Muscle layer of colon (tissue), 2 donors: Measurements from ENCODE around the gene TYSND1.
"Not testable (repeated sequence)": the region's sequence is repeated elsewhere in the genome, so short reads cannot be mapped to it uniquely, and the experiment has no call there.

Experiments used
- H3K27ac ChIP-seq: one replicate; pipeline ENCODE4 v1.7.0; 2013; ENCODE audit warnings: low read depth, mild to moderate bottlenecking, low read length, moderate library complexity
- H3K27me3 ChIP-seq, 2 donors: one replicate each; pipeline ENCODE4 v1.7.0; 2013; ENCODE audit warnings: low read length in 2 of 2, mild to moderate bottlenecking in 2 of 2; ENCODE audit not compliant: insufficient read depth in 2 of 2, control insufficient read depth in 1 of 2
- H3K36me3 ChIP-seq: one replicate; pipeline ENCODE4 v1.7.0; 2013; ENCODE audit warnings: mild to moderate bottlenecking, low read length; ENCODE audit not compliant: insufficient read depth
- H3K4me1 ChIP-seq: one replicate; pipeline ENCODE4 v1.7.0; 2013; ENCODE audit warnings: mild to moderate bottlenecking, low read length; ENCODE audit not compliant: insufficient read depth
- H3K4me3 ChIP-seq, 2 donors: one replicate each; pipeline ENCODE4 v1.7.0; 2013; ENCODE audit warnings: low read length in 2 of 2, low read depth in 1 of 2, mild to moderate bottlenecking in 1 of 2, moderate library complexity in 1 of 2
- H3K9ac ChIP-seq: one replicate; pipeline ENCODE4 v1.7.0; 2013; ENCODE audit warnings: low read length
- H3K9me3 ChIP-seq: one replicate; pipeline ENCODE4 v1.7.0; 2013; ENCODE audit warnings: mild to moderate bottlenecking, low read length
- donor health status: abdominal sarcoma.
- donor health status: Adenocarcinoma of cecum.

The TYSND1 gene

DNA sequence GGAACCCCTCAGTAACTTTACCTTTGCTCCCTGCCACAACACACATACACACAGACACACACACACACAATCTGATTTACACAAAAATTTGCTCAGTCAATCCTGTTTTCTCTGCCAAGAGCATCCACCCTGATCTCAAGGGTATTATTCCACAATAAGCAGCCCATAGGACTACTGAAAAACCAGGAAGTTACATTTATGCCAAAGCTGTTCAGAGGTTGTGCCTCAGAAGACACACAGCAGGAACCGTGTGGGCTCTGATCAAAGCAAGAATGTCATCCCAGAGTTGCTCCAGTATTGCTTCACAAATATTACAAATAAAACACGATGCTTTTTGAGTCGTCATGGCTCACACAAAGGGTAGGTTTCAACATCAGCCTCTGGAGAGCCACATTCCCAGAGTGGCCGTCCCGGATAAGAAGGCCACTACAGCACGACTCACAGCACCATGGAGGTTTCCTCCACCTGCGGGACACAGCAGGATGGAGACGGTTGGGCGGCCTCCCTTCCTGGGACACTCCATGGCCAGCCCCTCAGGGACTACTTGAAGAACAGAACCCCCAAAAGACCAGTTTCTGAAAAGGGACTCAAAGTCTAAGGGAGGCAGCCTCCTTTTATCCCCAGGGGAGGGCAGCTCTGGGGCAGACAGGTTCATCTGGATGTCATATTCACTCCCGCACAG, 15.5 kb downstream of the TYSND1 start:
- Histone ChIP-seq H3K27ac (no peak overlapping the region), H3K9ac (no peak overlapping the region), H3K36me3 (no peaks in the 10 kb centered on the region), H3K9me3 (no peaks in the 10 kb centered on the region), H3K27me3 (no peaks in the 10 kb centered on the region), H3K4me1 (peaks cover 20% of the 10 kb centered on the region), H3K4me3 (peak overlapping the region in 1 of 2 donors; percentile 96)

DNA sequence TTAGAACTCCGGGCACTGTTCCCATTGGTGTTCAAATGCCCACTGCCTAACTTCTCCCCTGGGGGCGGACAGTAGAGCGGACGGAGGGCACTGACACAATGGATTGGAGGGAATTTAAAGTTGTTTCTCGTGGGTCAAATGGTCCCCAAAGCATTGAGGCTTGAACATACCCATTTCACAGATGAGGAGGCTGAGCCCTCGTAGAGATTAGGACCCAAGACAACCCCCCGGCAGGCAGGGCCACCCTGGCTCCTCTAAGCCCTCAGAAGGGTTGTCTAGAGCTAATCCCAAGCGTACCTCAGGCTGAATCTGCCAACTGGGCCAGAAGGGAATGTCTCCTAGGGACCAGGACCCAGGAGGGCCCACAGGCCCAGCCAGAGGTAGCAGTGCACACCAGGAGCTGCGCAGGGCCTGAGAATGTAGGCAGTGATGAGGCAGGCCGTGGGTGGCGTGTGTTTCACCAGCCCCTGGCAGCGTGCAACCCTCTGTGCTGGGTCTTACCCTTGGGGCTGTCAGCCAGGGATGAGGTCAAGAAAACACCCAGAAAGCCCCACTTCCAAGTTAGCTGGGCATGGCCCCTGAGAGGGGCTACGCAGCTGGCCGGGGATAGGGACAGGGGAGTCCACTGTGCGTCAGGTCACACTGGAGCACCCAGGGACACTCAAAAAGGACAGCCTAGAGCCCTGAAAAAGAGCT, 19.7 kb downstream of the TYSND1 start:
- Histone ChIP-seq H3K27me3 (no peaks in the 10 kb centered on the region), H3K4me1 (peaks cover 11% of the 10 kb centered on the region), H3K9me3 (no peaks in the 10 kb centered on the region), H3K9ac (no peak overlapping the region), H3K36me3 (peaks cover 6% of the 10 kb centered on the region), H3K27ac (no peak overlapping the region), H3K4me3 (no peak overlapping the region)

DNA sequence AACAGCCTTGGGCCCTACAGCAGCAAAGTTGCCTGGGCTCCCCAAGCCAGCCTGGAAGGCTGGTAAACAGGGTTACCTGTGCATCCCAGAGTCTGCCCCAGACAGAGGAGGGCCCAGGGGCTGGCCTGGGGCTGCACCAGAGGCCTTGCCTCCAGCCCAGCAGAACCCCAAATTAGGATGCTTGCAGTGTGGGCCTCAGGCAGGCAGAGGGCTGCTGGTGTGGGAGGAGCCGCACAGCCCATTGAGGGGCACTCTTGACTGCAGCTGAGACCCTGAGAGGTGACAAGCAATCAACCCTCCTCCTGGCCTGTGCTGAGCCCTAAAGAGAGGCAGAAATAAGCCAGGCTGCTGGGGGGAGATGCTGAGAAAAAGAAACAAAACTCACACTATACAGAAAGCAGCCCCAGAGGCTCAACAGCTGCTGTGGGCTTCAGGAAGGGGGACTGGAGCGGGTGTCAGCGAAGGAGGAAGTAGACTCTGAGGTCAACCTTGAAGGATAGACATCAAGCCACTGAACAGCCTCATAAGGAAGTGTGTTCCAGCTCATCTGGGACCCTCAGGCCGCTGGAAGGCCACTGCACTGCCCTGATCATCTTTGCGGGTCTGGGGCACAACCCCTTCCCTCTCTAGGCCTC, 20.5 kb downstream of the TYSND1 start:
- H3K9me3 ChIP-seq: no peaks in the 10 kb centered on the region
- H3K36me3 ChIP-seq: peaks cover 6% of the 10 kb centered on the region
- H3K9ac ChIP-seq: no peak overlapping the region
- H3K27ac ChIP-seq: no peak overlapping the region
- no peaks in the 10 kb centered on the region for H3K27me3 ChIP-seq
- H3K4me3 ChIP-seq: no peak overlapping the region
- H3K4me1 ChIP-seq: peaks cover 3% of the 10 kb centered on the region

DNA sequence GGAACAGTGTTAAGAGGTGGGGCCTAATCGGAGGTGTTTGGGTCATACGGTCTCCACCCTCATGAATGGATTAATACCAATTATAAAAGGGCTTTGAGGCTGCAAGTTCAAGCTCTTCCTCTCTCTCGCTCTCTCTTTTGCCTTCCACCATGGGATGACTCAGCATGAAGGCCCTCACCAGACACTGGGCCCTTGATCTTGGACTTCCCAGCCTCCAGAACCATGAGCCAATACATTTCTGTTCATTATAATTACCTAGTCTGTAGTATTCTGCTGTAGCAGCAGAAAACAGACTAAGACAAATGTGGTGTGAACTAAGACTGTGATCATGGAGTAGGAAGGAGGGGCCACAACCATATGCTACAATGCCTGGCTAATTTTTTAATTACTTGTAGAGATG, 21.6 kb downstream of the TYSND1 start:
- Histone ChIP-seq H3K9ac (no peak overlapping the region), H3K4me1 (no peaks in the 10 kb centered on the region), H3K4me3 (no peak overlapping the region), H3K36me3 (peaks cover 15% of the 10 kb centered on the region), H3K27ac (no peak overlapping the region), H3K27me3 (no peaks in the 10 kb centered on the region), H3K9me3 (no peaks in the 10 kb centered on the region)

DNA sequence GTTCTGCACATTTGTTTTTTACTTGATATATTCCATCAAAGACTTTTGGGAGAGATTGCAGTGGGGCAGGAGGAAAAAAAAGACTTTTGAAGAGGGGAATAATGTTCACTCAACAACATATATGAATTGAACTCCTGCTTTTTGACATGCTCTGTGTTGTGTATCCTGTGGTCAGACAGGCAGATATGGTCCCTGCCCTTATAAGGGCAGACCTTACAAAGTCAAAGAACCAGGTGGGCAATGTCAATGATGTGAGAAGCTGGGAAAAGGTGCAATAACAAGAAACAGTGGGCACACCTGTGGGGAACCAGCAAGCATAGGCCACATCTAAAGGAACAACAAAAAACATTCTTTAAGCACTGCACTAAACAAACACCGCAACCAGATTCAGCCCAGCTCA, 22.1 kb downstream of the TYSND1 start:
- no peaks in the 10 kb centered on the region for H3K9me3 ChIP-seq
- no peak overlapping the region for H3K27ac ChIP-seq
- H3K4me3 ChIP-seq: no peak overlapping the region
- H3K4me1 ChIP-seq: no peaks in the 10 kb centered on the region
- no peaks in the 10 kb centered on the region for H3K27me3 ChIP-seq
- peaks cover 19% of the 10 kb centered on the region for H3K36me3 ChIP-seq
- H3K9ac ChIP-seq: no peak overlapping the region

DNA sequence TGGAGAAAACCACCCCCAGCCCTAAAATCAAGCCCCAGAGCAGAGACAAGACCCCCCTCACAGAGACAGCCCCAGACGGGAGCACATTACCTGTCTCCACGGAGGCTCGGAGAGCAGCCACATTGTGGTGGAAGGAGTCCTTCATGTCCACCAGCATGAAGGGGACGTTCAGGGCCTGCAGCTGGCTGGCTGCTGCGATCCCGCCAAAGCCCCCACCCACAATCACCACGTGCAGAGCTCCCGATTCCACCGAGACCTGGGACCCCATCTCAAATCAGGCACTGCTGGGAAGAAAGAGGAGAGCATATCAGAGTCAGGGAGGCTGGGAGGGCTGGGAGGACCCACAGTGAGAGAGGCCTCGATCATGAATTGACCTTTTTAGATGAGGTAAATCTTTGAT, 22.7 kb downstream of the TYSND1 start:
- Histone ChIP-seq H3K4me3 (no peak overlapping the region), H3K9ac (no peak overlapping the region), H3K27ac (no peak overlapping the region), H3K4me1 (no peaks in the 10 kb centered on the region), H3K9me3 (no peaks in the 10 kb centered on the region), H3K36me3 (peaks cover 24% of the 10 kb centered on the region), H3K27me3 (no peaks in the 10 kb centered on the region)

DNA sequence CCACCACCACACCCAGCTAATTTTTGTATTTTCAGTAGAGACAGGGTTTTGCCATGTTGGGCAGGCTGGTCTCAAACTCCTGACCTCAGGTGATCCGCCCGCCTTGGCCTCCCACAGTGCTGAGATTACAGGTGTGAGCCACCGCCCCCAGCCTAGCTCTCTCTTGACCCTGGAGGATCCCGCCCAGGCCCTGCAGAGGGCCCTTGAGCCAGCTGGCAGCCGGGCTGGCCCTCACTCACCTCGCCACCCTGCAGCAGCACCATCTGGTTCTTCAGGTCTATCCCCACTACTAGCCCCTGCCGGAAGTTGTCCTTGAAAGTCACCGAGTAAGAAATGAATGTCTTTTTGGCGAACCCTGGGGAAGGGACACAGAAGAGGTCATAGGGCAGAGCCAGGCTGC, 23.3 kb downstream of the TYSND1 start:
- not testable (repeated sequence) for H3K9ac ChIP-seq, H3K9me3 ChIP-seq, H3K4me3 ChIP-seq, H3K4me1 ChIP-seq, H3K27me3 ChIP-seq, H3K27ac ChIP-seq
- H3K36me3 ChIP-seq: peaks cover 29% of the 10 kb centered on the region

DNA sequence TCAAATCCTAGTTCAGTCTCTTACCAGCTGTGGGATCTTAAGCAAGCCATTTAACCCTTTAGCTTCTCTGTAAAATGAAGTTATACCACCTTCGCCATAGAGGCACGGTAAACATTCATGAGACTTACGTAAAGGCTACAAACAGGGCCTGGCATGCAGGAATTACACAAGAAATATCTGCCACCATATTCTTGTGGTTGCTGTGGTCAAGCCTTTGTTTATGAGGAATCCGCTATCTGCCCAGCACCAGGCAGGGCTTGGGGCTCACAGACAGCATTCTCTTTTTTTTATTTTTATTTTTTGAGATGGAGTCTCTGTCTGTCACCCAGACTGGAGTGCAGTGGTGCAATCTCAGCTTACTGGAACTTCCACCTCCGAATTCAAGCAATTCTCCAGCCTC, 23.8 kb downstream of the TYSND1 start:
- H3K36me3 ChIP-seq: peaks cover 31% of the 10 kb centered on the region
- H3K27me3 ChIP-seq: no peaks in the 10 kb centered on the region
- H3K9me3 ChIP-seq: no peaks in the 10 kb centered on the region
- no peak overlapping the region for H3K27ac ChIP-seq
- H3K4me3 ChIP-seq: no peak overlapping the region
- no peak overlapping the region for H3K9ac ChIP-seq
- no peaks in the 10 kb centered on the region for H3K4me1 ChIP-seq

DNA sequence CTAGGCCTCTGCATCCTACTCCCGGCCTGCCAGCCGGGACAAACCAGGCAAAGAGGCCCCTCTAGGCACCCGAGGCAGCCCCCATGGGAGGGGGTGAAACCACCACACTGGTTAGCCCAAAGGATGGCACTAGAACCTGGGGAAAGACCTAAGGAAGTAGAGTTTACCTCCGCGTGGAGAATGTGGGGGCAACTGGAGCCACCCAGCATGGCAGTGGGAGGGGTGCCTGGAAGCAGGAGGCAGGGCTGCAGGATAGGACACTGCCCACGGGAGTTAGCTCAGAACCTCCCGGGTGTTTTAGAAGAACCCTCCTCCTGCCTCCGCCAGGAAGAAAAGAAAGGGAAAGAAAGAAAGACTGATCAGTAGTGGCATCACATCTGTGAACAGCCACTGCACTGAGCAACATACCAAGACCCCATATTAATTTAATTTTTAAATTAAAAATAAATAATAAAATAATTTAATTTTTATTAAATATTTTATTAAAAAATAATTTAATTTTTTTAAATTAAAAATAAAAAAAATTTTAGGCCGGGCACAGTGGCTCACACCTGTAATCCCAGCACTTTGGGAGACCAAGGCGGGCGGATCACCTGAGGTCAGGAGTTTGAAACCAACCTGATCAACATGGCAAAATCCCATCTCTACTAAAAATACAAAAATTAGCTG, 25.1 kb downstream of the TYSND1 start:
- no peak overlapping the region for H3K9ac ChIP-seq
- H3K9me3 ChIP-seq: no peaks in the 10 kb centered on the region
- peaks cover 31% of the 10 kb centered on the region for H3K36me3 ChIP-seq
- no peak overlapping the region for H3K27ac ChIP-seq
- no peaks in the 10 kb centered on the region for H3K27me3 ChIP-seq
- no peak overlapping the region for H3K4me3 ChIP-seq
- no peaks in the 10 kb centered on the region for H3K4me1 ChIP-seq

DNA sequence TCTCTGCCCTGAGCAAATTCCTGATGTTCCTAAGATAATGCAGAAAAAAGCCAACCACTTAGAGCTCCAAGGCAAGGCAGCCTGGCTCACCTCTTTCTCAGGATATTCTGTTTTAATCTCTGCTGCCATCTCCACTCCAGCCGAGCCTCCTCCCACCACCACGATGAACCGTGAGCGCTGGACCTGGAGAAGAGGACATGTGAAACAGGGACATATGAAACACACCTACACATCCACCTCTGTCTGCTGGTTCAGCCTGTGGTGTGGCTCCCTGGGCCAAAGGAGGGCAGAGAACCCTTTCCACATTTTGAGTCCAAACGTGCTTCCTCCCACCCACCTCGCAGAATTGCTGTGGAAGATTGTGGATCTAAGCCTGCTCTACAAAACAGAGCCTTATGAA, 26.1 kb downstream of the TYSND1 start:
- Histone ChIP-seq H3K27ac (no peak overlapping the region), H3K4me1 (no peaks in the 10 kb centered on the region), H3K36me3 (peaks cover 31% of the 10 kb centered on the region), H3K9me3 (no peaks in the 10 kb centered on the region), H3K4me3 (no peak overlapping the region), H3K27me3 (no peaks in the 10 kb centered on the region), H3K9ac (no peak overlapping the region)

DNA sequence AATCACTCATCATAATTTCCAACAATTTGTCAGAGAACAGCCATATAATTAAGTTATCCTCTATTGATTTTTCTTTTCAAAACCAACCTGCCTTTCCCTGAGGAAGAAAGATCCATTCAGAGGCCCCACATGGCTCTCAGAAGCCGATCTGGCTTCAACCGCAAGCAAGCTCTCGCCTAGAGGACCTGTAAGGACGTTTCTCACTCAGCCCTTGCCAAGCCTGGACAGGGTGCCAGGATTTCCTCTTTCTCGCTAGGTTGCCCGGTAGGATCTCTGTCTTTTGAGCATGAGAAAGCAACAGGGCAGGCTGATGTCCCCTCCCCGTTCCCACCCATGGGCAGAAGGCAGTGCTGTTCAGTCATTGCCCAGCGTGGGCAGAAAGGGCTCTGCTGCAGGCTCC, 26.9 kb downstream of the TYSND1 start:
- Histone ChIP-seq H3K4me3 (no peak overlapping the region), H3K9ac (no peak overlapping the region), H3K9me3 (no peaks in the 10 kb centered on the region), H3K27me3 (no peaks in the 10 kb centered on the region), H3K27ac (no peak overlapping the region), H3K4me1 (no peaks in the 10 kb centered on the region), H3K36me3 (peaks cover 31% of the 10 kb centered on the region)
